Activated CD8-positive, alpha-beta memory T cell treated with anti-CD3 and anti-CD28 coated beads, Interleukin-2, amount 50 U/mL, for 1 hour (primary cell): Measurements from ENCODE around the gene KRT74.

Experiments
- DNase-seq: peaks from one replicate; pipeline ENCODE4 v3.0.0-alpha.2; 2020; ENCODE audit errors: extremely low read depth

Gene KRT74

DNA sequence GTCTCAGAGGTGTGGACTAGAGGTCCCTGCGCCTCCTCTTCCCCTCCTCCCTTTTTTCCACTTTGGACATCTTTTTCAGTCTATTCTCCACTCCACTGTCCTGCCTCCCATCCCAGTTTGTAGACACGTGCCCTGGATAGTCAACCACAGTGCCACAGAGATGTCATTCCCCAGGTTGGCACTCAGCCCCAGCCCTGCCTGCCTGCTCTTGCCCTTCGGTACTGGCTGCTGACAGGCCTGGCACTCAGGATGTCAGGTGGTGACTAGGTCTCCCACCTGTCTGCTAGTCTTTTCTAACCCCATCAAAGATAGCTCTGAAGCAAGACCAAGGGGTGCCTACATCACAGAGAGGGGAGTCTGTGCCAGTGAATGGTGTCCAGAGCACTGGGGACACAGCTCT is 36.5 kb downstream of the KRT74 start:
- DNase-seq: no peak

DNA sequence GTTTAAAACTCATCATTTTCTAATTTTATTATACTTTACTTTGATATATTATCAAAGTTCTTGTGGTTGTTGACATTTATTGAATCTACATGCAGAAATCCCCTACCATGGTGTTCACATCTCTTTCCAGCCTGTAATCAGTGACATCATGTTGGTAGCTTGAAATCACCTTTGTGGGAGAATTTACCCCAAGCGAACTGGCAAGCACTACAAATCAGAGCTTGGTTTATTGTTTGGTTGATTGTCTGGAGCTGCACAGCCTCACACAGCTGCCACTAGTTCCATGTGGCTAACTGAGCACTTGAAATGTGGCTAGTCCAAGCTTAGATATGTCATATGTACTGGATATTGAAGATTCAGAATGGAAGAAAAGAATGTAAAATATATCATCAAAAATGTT is 38.1 kb downstream of the KRT74 start:
- no peak for DNase-seq

DNA sequence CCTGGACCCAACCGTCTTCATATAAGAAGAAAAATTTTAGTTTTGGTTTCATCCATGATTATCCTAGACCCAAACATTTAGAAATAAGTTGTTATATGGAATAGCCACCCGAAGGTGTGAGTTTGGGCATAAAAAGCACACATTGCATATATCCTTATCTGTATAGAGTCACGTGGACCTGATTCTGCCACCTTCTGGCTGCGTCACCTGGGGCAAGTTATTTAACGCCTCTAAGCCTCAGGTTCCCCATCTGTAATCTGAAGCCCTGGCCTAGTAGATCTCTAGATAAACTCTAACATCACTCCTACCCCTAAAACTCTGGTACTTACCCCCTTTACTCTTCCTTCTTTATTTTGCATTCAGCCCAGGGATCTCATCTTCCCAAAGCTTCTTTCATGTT is 39.2 kb downstream of the KRT74 start:
- no peak for DNase-seq

DNA sequence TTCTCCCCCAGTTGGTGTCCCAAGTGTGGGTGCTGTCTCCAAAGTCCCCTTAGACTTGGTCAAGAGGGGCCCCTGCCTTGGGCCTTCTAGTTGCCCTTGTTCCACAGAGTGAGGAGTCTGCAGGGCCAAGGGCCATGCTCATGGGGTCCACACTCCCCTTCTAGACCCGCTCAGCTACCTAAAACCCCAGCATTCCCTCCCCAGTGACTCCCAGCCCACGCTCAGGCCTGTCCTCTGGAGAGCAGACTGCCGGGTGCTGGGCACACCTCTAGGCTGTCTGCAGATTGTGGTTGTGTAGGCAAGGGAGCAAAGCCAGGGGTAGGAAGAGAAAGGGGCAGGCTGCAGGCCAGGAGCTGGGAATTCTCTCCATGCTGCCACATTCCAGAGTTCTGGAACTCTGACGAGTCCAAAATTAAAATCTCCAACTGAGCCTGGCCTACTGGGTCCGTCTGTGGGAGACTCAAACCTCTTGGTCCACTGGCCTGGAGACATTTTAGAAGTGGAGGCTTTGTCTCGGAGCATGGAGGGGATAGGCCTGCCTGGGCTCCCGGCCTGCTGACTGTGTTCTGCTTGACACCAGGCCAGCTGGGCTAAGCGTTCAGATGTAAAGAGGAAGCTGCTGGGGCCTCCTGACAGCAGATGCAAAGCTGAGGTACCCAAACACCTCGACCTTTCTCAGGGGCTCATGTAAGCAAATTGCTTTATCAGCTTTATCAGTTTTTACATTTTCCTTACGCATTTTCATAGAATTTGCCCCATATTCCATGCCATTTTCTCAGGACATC is 39.8 kb downstream of the KRT74 start:
- no peak for DNase-seq

DNA sequence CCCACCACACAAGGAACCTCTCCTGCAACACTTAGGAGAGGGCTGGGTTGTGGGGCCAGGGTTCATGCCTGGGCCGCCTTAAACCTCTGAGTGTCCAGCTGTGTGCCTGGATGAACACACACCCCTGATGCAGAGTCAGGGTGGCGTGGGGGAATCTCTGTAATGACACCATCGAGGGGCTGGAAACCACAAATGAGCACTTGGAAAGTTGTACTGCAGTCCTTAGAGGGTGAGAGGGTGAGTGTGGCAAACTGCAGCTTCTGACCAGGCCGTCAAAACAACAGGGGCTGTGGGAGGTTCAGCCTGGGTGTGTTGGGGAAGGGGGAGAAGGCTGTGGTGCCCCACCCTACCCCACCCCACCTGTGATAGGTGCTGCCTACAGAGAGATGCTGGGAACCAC is 41.0 kb downstream of the KRT74 start:
- no peak for DNase-seq

DNA sequence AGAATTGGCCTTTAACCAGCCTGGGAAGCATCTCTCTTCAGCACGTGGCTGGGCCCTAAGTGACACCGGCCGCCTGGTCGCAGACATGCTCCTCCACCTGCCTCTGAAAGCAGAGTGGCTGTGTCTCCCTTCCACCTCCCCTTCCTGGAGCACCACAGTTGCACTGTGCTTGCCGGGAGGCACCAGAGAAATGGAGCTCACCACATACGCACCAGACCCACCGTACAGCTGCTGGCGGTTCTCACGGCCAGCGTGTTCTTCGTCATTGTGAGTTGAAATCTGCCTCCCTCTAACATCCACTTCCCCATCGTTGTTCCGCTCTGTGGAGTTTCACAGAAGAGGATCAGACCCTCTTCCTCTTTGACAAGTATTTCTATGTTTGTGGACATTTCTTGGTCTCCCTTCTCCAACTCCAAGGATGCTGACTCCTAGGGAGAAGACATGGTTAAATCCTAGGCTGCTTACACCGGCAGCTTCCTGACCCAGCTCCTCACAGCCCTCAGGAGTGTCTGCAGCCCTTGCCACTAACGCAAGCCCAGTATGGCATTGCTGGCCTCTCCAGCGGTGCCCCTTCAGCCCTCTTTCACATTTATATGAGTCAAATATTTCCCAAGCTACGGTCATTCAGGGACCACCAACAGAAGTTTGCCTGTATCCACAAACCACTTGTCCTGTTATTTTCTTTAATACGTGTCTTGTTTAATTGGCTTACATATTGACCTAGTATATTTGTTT is 41.9 kb downstream of the KRT74 start:
- no peak for DNase-seq

DNA sequence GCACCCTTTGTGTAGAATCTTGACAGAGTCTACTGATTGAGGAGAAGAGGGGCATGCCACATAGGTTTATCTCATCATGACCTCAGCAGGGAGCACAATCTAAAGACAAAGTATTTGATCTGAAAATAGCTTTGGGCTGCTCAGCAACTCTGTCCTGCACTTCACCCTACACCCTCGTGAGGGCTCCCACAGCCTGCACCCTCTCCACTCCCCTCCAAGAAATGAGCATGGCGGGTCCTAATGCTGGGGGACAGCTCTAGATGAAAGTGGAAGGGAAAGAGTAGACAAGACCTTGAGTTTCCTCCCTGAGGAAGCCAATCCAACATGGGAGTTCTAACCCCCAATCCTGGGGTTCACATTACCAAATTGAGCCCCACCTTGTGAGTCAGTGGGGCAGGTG is 42.7 kb downstream of the KRT74 start:
- DNase-seq: no peak

DNA sequence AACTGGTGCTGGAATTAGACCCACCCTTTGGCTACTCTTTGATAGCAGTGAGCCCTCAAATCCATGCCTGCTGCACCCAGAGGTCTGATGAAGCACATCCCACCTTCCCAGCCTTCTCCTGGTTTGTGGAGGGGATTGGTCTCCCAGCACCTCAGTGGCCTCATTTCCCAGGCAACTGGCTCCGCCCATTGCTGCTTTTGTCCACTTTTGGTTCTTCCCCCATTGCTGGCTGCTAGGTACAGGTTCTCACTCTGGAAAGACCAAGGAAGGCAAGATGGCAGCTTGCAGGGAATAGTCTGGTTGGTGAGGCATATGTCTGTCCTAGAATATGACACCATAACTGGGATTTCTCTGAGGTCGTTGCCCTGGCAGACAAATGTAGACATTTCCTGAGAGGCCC is 43.3 kb downstream of the KRT74 start:
- DNase-seq: no peak

DNA sequence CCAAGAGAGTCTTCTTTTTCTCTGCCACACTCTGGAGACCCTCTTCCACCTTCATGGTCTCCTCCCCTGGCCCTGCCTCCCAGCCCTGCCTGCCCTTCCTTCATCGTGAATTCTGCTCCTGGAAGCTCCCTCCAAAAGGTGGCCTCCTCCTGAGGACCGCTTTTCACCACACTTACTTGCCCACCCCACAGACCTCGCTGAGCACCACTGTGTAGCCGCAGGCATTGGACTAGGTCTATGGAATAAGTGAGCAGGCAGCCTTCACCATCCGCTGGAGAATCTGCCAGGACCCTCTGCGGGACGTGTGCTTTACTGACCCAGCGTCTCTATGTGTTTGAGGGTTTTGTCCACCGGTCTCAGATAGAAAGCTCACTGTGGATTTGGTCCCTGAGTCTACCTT is 43.8 kb downstream of the KRT74 start:
- DNase-seq: no peak

DNA sequence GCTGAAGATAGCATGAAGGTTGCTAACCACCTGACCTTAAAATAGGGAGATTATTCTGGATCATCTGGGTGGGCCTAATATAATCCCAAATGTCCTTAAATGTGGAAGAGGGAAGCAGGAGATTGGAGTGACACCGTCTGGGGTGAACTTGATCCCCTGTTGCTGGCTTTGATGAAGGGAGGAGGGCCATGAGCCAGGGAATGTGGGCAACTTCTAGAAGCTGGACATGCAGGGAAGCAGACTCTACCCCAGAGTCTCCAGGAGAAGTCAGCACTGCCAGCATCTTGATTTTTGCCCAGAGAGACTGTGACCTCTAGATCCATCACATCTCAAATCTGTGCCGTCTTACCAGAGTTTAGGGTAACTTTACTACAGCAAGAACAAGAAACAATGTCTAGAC is 44.2 kb downstream of the KRT74 start:
- DNase-seq: no peak

DNA sequence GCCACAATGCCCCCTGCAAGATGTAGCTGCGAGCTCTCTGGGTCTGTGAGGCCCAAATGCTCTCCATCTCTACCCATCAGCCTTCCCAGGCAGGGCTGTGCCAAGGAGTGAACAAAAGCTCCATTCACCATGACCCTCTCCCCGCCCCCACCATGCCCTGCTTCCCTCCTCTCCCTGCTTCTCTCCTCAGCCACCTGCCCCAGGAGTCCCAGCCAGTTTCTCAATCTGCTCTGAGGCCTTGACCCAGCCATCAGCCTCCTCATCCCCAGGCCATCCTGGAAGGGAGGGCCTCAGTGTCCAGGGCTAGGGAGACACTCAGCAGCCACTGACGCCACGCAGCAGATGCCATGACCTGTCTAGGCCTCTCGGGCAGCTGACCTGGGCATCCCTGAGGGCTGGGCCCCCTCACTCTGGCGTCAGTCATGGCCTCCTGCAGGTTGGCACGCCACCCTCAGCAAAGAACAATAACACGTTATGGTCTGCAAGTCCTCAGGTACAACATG is 45.0 kb downstream of the KRT74 start:
- DNase-seq: no peak

DNA sequence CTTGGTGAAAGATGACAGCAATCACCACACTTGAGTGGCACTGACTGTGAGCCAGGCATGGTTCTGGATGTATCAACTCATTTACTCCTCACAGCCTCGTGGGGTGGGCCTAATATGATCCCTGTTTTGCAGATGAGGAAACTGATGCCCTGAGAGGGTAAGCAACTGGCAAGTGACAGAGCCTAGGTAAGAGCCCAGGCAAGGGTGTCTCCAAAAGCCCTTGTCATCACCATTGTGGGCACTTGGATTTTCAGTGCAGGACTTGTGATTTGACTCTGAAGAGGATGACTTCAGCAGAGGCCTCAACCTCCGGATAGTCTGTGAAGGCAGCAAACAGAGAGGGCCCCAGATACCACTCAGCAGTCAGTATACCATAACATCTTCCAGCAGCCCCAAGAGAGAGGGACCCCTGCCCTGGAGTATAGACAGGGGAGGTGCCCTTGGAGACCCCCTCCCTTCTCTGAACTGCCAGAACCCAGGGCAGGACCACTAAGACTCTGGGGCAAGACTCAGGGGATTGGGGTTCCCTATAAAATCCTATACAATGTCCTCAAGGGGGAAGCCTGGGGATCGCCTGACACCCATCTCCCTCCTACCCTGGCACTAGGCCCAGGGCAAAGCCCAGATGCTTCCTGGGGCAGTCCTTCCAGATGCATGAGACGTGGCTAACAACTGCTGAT is 46.4 kb downstream of the KRT74 start:
- DNase-seq: no peak

DNA sequence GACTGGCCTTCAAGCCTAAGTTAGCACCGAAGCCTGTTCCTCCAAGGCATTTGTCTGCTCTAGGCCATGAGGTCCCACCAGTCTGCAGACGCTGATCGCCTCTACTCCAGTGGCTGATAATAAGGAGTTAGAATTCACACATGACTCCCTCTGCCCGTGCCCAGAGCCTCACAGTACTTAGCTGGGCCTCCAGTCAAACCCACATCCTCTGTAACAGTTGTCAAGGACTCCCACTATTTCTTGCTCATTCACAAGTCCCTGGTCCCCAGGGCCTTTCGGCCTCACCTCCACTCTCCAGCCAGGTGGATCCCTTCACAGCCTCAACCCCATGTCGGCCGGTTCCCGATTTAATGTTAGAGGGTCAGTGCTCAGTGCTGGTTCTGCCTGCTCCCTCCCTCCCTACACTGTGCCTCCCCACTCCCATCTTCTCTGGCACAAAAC is 47.1 kb downstream of the KRT74 start:
- DNase-seq: no peak

DNA sequence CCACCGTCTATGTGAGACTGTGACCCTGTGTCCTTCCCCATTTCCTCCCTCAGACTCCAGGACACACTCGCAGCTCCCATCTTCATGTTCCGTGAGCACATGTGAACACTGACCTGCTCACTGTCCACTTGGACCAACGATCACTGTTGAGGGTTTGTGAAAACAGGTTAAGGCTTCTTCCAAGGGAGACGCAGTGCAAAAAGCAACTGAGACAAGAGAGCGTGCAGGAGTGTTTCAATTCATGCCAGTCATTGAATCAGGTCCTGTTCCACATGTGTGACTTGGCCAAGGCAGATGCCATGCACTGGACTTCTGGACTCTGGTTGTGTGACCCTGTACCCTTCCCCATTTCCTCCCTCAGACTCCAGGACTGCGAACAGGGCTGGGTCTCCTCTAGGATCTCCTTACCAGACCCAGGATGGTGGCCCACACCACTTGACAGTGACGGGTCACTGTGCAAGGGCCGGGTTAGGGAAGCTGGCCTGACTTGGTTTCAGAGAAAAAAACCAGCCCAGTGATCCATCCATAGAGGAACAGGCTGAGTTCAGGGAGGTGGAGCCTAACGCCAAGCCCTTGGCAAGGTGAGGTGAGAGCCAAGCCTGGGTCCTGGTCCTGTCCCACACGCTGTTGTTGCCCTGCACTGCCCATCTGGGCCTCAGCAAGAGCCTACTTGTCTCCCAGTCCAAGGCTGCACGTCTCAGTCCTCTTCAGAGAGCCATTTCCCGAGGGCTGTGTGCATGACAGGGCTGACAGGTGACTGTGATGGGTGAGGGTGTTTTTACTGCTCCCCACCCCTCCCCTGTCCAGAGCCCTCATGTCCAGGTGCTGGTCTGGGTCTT is 47.8 kb downstream of the KRT74 start:
- no peak for DNase-seq

DNA sequence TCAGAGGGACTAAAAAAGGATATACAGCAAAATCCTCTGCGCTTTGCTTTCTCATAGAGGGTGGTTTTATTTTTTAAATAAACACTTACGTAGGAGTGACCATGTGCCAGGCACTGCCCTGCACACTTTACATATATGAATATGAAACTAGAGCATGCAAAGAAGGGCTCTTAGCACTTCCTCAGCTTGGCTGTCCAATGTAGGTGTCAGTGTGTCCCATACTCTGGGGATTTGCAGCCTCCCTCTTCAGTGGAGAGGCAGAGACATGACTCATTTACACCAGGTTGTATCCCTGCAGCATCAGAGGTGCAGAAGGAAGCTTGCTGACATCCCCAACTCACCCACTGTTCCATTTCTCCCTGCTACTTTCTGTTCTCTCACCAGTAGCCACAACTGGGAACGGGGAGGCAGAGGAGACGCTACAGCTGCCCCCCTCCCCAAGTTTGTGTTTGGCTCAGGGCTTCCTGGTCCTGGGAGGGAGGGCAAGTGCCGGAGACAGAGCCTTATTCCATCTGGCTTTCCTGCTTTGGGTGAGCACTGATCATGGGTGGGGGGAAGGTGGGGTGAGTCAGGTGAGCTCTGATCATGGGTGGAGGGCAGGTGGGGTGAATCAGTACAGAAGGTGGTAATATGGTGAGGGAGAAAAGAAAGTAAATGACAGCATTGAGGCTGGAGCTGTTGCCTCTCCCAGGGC is 48.6 kb downstream of the KRT74 start:
- no peak for DNase-seq

DNA sequence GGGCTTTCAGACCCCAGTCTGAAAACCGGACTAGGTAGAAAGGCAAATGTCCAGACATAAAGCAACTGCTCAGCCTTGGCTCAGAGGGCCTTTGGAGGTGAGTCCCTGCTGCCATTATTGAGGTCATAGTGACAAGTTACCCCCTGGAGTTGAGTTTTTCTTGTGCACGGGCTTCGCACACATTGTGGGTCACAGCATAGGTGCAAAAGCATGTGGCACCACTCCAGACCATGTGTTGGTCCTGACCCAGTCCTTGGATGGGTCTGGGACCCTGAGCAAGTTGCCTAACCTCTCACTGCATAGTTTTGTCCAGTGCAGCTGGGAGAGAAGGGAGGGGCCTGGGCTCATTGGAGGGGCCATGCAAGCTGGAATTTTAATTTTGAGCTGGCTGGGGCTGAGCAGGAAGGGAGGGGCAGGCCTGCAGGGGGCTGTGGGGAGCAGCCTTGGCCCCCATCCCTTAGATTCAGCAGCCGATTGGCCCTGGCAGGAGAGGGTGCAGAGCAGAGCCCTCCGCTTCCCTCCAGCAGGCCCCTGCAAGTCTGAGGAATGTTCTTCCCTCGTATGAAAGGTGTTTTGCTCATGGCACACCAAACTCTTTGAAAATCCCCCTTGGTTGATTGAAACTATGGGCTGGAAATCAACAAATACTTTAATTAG is 49.3 kb downstream of the KRT74 start:
- no peak for DNase-seq

DNA sequence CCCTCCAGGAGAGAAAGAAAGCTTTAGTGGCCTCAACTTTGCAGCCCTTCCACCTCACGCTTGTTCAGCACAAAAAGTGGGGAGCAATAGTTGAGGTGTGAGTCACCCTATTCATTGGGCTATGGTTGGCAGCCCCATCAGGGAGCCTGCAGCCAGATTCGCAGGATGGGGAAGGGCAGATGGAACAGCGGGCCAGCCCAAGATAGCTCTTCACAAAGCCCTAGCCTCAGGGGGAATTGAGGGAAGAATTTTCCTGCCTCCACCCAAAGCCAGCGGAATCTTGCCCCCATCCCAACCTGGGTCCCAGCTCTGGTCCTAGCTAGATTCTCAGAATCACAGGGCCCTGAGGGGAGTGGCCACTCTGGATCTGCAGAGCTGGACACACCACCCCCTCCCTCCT is 49.8 kb downstream of the KRT74 start:
- DNase-seq: no peak

DNA sequence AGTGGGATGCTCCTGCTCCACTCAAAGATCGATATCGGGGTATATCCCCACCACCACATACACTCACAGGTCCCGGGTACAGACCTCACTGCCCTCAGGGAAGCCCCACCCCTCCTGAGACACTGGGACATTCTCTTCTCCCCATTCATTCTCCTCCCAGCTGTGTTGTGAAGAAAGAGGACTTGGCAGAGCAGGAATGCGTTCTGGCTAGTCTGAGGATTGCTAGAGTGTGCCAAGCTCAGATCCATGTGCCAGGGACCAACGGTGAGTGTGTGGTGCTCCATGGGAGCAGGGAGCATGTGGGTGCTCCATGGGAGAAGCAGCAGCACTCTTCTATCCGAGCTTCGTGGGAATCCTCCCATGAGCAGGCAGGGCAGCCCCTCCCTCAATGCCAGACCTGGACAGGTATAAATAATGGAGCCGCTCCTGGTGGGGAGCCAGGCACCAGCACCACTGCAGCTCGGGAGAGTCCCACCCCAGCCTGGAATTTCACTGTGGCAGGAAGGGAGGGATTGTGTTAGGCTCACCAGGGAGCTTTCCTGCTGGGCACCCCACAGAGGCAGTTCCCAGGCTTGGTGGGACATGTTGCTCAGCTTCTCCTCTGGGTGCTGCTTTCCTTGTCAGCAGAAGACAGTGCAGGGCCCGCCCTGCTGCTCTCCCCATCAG is 51.2 kb downstream of the KRT74 start:
- DNase-seq: no peak

DNA sequence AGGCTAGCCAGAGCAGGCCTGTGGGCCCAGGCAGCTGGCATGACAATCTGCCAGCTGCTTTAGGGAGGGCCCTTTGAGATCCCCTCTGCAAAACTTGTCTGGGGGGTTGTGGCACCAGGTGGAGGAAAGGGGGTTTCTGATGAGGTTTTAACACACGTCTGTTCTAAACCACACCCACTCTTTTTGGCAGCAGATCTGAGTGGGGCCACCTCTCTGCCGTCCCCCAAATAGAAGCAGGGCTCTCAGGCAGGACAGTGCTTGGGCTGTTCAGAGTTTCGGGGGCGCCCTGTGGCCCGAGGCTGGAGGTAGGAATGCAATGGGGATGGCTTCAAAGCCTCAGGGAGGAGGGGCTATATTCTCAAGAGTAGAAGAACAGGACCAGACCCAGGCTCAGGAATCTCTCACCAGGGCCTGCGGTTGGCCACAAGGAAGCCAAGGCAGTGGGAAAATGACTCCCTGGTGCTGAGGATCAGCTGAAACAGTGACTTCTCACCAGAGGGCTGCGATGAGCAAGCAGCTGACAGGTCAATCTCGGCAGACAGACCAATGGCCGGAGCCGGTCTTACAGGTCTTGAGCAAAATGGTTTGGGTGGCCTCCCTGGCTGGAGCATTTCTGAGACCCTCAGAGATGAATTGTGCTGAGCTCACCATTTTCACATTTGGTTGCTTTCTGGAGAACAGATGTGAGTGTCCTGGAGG is 51.9 kb downstream of the KRT74 start:
- no peak for DNase-seq
